Cerebellar nuclear complex (tissue), 1 donor: ENCODE measurements around the gene ATXN1.
"Not testable (repeated sequence)": the region's sequence is repeated elsewhere in the genome, so short reads cannot be mapped to it uniquely, and the experiment has no call there.

Experiments used
- DNase-seq, 2 experiments: peaks; one replicate each; lab custom pipeline; 2025; lab: John Stamatoyannopoulos, UW

ATXN1 gene

GRCh38 chr6:16720861-16721260, 40.4 kb downstream of the ATXN1 start:
- no peak for DNase-seq

GRCh38 chr6:16719488-16719887, 41.8 kb downstream of the ATXN1 start:
- no peak for DNase-seq

- DNase-seq, result no peak
Observed at GRCh38 chr6:16718356-16718755, 42.9 kb downstream of the ATXN1 start.

- peak in 1 of 2 experiments; percentile 31 for DNase-seq
Observed at GRCh38 chr6:16717275-16717942, 43.9 kb downstream of the ATXN1 start.

- no peak for DNase-seq
Observed at GRCh38 chr6:16716321-16716858, 44.9 kb downstream of the ATXN1 start.

GRCh38 chr6:16713597-16713996, 47.7 kb downstream of the ATXN1 start:
- no peak for DNase-seq

GRCh38 chr6:16712931-16713484, 48.3 kb downstream of the ATXN1 start:
- no peak for DNase-seq

- no peak for DNase-seq
Observed at GRCh38 chr6:16712255-16712930, 48.9 kb downstream of the ATXN1 start.

GRCh38 chr6:16711546-16712254, 49.6 kb downstream of the ATXN1 start:
- DNase-seq, result no peak

GRCh38 chr6:16706911-16707783, 54.1 kb downstream of the ATXN1 start:
- no peak for DNase-seq

GRCh38 chr6:16706491-16706890, 54.8 kb downstream of the ATXN1 start:
- DNase-seq, result not testable (repeated sequence)

- no peak for DNase-seq
Observed at GRCh38 chr6:16706029-16706428, 55.2 kb downstream of the ATXN1 start.

GRCh38 chr6:16705081-16705993, 55.9 kb downstream of the ATXN1 start:
- DNase-seq, result no peak

- DNase-seq, result no peak
Observed at GRCh38 chr6:16704401-16705045, 56.7 kb downstream of the ATXN1 start.

GRCh38 chr6:16702627-16703378, 58.5 kb downstream of the ATXN1 start:
- not testable (repeated sequence) for DNase-seq

GRCh38 chr6:16700916-16701234, 60.4 kb downstream of the ATXN1 start:
- no peak for DNase-seq

GRCh38 chr6:16700202-16700915, 60.9 kb downstream of the ATXN1 start:
- no peak for DNase-seq

GRCh38 chr6:16698997-16699868, 62.0 kb downstream of the ATXN1 start:
- no peak for DNase-seq
